Fibroblast of skin of right quadriceps (primary cell): ENCODE measurements around the gene SYNJ2.

ENCODE experiments used
- DNase-seq: peaks from one replicate; pipeline ENCODE4 v3.0.0-alpha.2; 2013

SYNJ2 gene

GRCh38 chr6:158015188-158015506 lies 33.5 kb downstream of the SYNJ2 start:
- no peak for DNase-seq

DNA sequence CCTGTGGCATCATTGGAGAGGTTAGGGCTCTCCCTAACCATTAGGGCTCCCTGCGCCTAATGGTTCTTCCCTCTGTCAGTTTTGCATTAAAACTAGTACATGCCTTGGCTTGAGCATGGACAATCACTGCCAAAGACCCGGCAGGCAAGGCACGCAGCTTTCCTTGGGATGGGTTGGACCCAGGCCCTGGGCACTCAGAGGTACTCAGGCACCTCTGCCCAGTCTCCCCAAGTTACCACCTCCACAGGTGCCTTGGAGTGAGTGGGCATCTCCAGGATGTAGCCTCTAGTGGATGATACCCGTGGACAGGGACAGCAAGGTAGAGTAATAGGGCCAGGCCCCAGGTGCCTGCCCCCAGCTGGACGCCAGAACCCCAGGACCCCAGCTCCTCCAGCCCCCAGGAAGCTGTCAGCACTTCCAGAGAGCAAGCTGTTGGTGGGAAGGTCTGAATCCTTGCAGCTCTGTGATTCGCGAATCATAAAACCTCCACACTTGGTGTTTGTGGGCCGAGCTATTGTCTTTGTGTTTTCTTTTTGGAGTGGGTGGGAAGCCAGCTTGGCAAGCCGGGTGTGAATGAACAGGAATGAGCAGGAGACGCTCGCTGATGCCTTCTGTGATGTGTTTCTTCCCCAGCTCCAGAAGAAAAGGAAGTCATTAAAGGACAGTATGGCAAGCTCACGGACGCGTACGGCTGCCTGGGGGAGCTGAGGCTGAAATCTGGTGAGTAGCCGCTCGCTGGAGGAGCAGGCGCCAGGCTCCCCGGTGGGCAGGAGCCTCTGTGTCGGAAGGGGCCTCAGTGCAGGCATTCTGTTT lies 35.1 kb downstream of the SYNJ2 start:
- DNase-seq, result no peak

GRCh38 chr6:158017621-158018040 lies 36.0 kb downstream of the SYNJ2 start:
- no peak for DNase-seq

GRCh38 chr6:158018041-158018771 lies 36.5 kb downstream of the SYNJ2 start:
- DNase-seq, result peak; percentile 51

- peak; percentile 61 for DNase-seq
These were observed 37.2 kb downstream of the SYNJ2 start for GRCh38 chr6:158018851-158019361.

- no peak for DNase-seq
These were observed 37.8 kb downstream of the SYNJ2 start for GRCh38 chr6:158019416-158019815.

DNA sequence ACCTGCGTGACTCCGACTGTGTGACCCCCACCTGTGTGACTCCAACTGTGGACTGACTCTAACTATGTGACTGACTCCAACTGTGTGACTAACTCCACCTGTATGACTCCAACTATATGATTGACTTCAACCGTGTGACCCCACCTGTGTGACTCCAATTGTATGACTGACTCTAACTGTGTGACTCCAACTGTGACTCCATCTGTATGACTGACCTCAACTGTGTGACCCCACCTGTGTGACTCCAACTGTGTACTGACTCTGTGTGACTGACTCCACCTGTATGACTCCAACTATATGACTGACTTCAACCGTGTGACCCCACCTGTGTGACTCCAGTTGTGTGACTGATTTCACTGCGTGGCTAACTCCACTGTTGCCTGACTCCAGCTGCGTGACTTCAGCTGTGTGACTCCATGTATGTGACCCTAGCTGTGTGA lies 38.6 kb downstream of the SYNJ2 start:
- DNase-seq, result no peak

GRCh38 chr6:158020811-158021210 lies 39.1 kb downstream of the SYNJ2 start:
- DNase-seq, result no peak

GRCh38 chr6:158021376-158021775 lies 39.7 kb downstream of the SYNJ2 start:
- no peak for DNase-seq

GRCh38 chr6:158021814-158022748 lies 40.4 kb downstream of the SYNJ2 start:
- DNase-seq, result no peak

- no peak for DNase-seq
These were observed 41.3 kb downstream of the SYNJ2 start for GRCh38 chr6:158022749-158023596.

GRCh38 chr6:158023597-158023939 lies 41.9 kb downstream of the SYNJ2 start:
- DNase-seq, result no peak

DNA sequence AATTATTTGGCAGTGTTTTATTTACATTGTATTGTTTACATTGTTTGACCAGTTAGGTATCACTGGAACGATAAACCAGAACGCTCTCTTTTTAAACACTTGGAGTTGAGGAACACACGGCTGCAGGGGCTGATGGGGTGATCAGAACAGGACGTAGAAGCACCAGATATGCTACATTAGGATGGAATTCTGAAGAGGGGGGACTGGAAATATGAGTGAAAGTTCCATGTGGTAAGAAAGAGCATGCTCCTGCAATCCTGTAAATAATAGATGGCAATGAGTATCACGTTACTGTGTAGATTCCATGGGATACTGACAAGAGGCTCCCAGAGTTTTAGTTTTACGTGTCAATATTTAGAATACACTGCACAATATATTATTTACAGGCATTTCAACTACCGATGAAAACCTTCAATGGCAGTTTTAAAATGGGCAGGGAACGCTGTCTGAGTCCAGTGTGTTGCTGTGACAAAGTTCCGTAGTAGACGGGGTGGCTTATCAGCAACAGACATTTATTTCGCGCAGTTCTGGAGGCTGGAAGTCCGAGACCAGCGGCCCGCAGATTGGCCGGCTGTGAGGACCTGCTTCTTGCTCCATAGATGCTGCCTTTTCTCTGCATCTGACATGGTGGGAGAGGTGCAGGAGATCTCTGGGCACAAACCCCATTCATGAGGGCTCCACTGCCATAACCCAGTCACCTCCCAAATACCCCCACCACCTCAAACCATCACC lies 43.1 kb downstream of the SYNJ2 start:
- no peak for DNase-seq

DNA sequence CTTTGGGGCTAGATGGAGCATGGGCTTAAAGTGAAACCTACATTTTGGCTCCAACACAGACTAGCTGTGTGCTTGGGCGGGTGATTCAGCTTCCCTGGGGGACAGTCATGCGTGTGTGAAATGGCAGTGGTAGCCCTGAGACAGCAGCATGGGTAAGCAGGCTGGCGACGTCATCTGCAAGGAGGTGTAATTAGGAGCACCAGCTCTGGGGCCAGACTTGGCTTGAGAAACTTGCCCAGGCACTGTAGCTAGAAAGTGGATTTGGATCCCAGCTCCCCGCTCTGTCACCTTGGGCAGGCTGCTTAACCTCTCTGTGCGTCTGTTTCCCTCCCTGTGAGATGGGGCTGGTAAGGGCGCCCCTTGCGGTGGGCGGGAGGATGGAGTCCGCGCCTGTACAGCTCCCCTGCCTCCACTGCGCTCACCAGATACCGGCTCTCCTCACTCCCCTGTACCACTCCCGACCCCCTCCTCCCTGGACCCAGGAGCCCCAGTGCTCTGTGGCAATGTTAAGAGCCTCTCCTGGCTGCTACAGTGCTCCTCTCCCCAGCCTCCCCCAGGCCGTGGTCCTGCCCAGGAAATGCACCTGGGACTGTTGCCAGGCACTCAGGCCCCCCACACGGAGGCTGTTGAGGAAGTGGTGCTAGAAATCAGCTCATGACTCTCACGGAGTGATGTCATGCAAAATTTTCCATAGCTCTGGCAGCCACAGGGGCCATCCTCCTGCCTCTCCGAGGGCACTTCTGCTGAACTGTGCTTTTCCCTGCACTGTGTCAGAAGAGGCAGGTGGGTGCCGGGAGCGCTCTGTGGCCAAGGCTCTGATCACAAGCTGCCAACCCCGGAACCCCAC lies 44.6 kb downstream of the SYNJ2 start:
- peak; percentile 97 for DNase-seq

GRCh38 chr6:158026901-158027589 lies 45.4 kb downstream of the SYNJ2 start:
- DNase-seq, result no peak

DNA sequence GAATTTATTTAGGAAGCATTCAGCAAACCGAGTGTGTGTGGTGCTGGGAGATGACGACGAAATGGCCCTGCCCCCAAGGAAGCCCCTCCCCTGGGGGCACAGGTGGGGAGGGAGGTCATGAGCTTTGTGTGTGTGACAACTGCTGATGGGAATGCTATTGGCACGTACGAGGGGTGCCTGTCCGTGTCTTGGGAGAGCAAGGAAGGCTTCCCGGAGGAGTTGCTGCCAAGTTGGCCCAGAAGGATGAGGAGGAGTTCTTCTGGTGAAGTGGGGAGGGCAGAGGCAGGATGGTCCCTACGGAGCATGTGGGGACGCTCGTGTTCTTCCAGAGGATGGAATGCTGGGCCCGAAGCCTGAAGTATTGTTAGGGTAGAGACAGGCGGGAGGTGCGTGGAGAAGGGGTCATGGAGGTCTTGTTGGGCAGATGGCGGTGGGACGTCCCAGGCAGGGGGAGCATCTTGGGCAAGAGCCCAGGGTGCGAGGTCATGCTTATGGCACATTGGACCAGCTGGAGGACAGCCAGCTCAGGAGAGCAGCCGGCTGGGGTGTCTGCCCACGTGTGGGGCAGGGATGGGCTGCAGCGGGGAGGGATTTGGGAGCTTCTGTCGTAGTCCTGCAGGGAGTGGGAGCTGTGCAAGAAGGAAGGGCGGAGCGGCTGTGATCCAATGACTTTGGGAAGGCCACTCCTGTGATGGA lies 46.1 kb downstream of the SYNJ2 start:
- DNase-seq, result no peak

DNA sequence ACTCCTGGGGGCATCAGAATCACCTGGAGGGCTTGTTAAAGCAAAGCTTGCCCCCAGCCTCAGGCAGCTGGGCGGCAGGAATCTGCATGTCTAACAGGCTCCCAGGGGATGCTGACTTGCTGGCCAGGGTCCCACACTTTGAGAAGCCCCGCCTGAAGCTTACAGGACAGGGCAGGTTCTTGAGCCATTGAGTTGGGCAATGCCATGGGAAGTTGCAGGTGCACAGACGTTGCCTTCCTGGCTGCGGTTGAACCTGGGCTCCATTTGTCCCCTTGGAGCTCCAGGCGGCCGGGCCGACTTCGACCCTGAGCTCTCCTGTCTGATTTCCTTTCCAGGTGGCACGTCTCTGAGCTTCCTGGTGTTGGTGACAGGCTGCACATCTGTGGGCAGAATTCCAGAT lies 46.8 kb downstream of the SYNJ2 start:
- no peak for DNase-seq

DNA sequence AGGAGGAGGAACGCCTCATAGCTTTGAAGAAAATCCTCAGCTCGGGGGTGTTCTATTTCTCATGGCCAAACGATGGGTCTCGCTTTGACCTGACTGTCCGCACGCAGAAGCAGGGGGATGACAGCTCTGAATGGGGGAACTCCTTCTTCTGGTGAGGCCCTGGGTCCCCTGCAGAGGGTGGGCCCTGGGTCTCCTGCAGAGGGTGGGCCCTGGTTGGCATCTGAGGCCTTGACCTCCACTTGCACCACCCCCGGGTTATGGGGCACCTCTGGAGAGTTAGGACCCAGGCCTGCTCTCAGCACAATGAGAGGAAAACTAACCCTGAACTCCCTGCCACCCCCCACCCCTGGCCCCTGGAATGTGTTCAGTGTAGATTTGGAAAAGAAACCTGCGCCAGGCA lies 47.2 kb downstream of the SYNJ2 start:
- DNase-seq, result no peak

GRCh38 chr6:158029668-158030230 lies 48.1 kb downstream of the SYNJ2 start:
- no peak for DNase-seq
